A549 (cell line): ENCODE results near the gene EIF1AD. TPM values are rescaled to one million over a fixed set of nuclear protein-coding genes. Genes with fewer than 3 reads are reported as not detected.

Experiments used
- ATAC-seq, 2 experiments: fragments of 200-7000 bp in 1 of 2; fragments of >200 bp in 1 of 2; cut with Nextera tagmentation in 1 of 2; cut with Tn5 transposase in 1 of 2; 3 replicates each; pipeline versions ENCODE4 v1.8.0 to v1.9.1; 2018 to 2020; ENCODE audit warnings: mild to moderate bottlenecking in 1 of 2, moderate library complexity in 1 of 2
- CTCF ChIA-PET: fragments of 300-600 bp; sonication (Branson Sonifier 250); formaldehyde crosslinking; extraction: SDS; loops from one replicate; lab custom pipeline; 2021; ENCODE audit warnings: antibody characterized with exemption, inconsistent platforms; lab: Yijun Ruan, JAX
- POLR2A ChIA-PET: fragments of 350-600 bp; formaldehyde crosslinking; extraction: SDS; loops from one replicate; lab custom pipeline; 2021; ENCODE audit warnings: antibody characterized with exemption, inconsistent platforms; lab: Yijun Ruan, JAX
- DNase-seq, 2 experiments: peaks; one replicate each; pipeline versions ENCODE4 v3.0.0 to v3.0.0-alpha.2; 2011 to 2016; ENCODE audit warnings: low read depth in 1 of 2, low spot score in 1 of 2
- FAIRE-seq: peaks from 2 replicates; lab custom pipeline; 2011; peaks lifted over from hg19 to GRCh38; lab: Jason Lieb, UNC
- H3K27ac ChIP-seq, 2 experiments: fragments of >200 bp; sonication (Bioruptor Twin); formaldehyde crosslinking; 3 replicates each; pipeline ENCODE4 v1.5.1; 2016 to 2017
- H3K4me1 ChIP-seq: fragments of >200 bp; sonication (Bioruptor Twin); formaldehyde crosslinking; 3 replicates; pipeline ENCODE4 v1.6.1; 2016
- H3K4me2 ChIP-seq: fragments of >200 bp; sonication (Bioruptor Twin); formaldehyde crosslinking; 3 replicates; pipeline ENCODE4 v1.6.1; 2016
- H3K4me3 ChIP-seq: fragments of >200 bp; sonication (Bioruptor Twin); formaldehyde crosslinking; 3 replicates; pipeline ENCODE4 v1.5.1; 2016
- H3K9me3 ChIP-seq: fragments of >200 bp; sonication (Bioruptor Twin); formaldehyde crosslinking; 3 replicates; pipeline ENCODE4 v1.6.1; 2016
- CBX2 ChIP-seq: fragments of 200-600 bp; sonication (generic); IDR thresholded peaks from 2 replicates; pipeline ENCODE4 v1.6.1; 2016; ENCODE audit warnings: low read depth, mild to moderate bottlenecking, borderline replicate concordance
- CEBPB ChIP-seq, 2 experiments: fragments of >200 bp in 1 of 2; sonication (Bioruptor Twin) in 1 of 2; formaldehyde crosslinking in 1 of 2; IDR thresholded peaks; 2 replicates each; pipeline ENCODE4 v1.6.1; 2012 to 2016
- CHD4 ChIP-seq: fragments of 200-600 bp; sonication (generic); IDR thresholded peaks from 2 replicates; pipeline ENCODE4 v1.6.1; 2016; ENCODE audit warnings: antibody characterized with exemption, mild to moderate bottlenecking, borderline replicate concordance
- CTCF ChIP-seq: fragments of >200 bp; sonication (Bioruptor Twin); formaldehyde crosslinking; IDR thresholded peaks from 3 replicates; pipeline ENCODE4 v1.5.1; 2016
- EHF ChIP-seq: fragments of 250-450 bp; sonication (Bioruptor Pico); IDR thresholded peaks from 2 replicates; pipeline ENCODE4 v1.5.0; 2020; ENCODE audit warnings: mild to moderate bottlenecking
- EHMT2 ChIP-seq: fragments of 200-600 bp; sonication (generic); IDR thresholded peaks from 2 replicates; pipeline ENCODE4 v1.6.1; 2016; ENCODE audit warnings: antibody characterized with exemption, low read depth, mild to moderate bottlenecking, moderate library complexity
- ELK1 ChIP-seq: fragments of 150-350 bp; IDR thresholded peaks from 2 replicates; pipeline ENCODE4 v1.6.1; 2014; ENCODE audit warnings: low read depth, mild to moderate bottlenecking, low read length
- ESRRA ChIP-seq: fragments of 150-350 bp; IDR thresholded peaks from 2 replicates; pipeline ENCODE4 v1.6.1; 2014; ENCODE audit warnings: mild to moderate bottlenecking, low read length, borderline replicate concordance
- FOSL2 ChIP-seq, 2 experiments: fragments of 450-650 bp in 1 of 2; fragments of >200 bp in 1 of 2; sonication (Bioruptor Twin) in 1 of 2; formaldehyde crosslinking; IDR thresholded peaks; 2 replicates each; pipeline versions ENCODE4 v1.5.0 to v1.6.1; 2016 to 2020; ENCODE audit warnings: mild to moderate bottlenecking in 1 of 2, moderate library complexity in 1 of 2
- FOXS1 ChIP-seq: fragments of 250-450 bp; sonication (Bioruptor Pico); IDR thresholded peaks from 2 replicates; pipeline ENCODE4 v1.5.0; 2020; ENCODE audit warnings: mild to moderate bottlenecking, moderate library complexity
- HDAC2 ChIP-seq: fragments of 200-600 bp; sonication (generic); IDR thresholded peaks from 2 replicates; pipeline ENCODE4 v1.6.1; 2016
- HEYL ChIP-seq: fragments of 250-450 bp; sonication (Bioruptor Pico); IDR thresholded peaks from 2 replicates; pipeline ENCODE4 v1.8.0; 2021; ENCODE audit warnings: mild to moderate bottlenecking, moderate library complexity
- HMGXB4 ChIP-seq: fragments of 250-450 bp; sonication (Bioruptor Pico); IDR thresholded peaks from 2 replicates; pipeline ENCODE4 v1.5.0; 2021; ENCODE audit warnings: mild to moderate bottlenecking, moderate library complexity, borderline replicate concordance
- HOXA7 ChIP-seq: fragments of 250-450 bp; sonication (Bioruptor Pico); IDR thresholded peaks from 2 replicates; pipeline ENCODE4 v1.5.0; 2020; ENCODE audit warnings: mild to moderate bottlenecking, moderate library complexity
- JUNB ChIP-seq: fragments of >200 bp; sonication (Bioruptor Twin); formaldehyde crosslinking; IDR thresholded peaks from 2 replicates; pipeline ENCODE4 v1.6.1; 2016
- MAX ChIP-seq: IDR thresholded peaks from 2 replicates; pipeline ENCODE4 v1.6.1; 2012
- NPAS2 ChIP-seq: fragments of 250-450 bp; sonication (Bioruptor Pico); IDR thresholded peaks from 2 replicates; pipeline ENCODE4 v1.8.0; 2022; ENCODE audit warnings: mild to moderate bottlenecking, moderate library complexity, borderline replicate concordance
- PBX3 ChIP-seq: IDR thresholded peaks from 2 replicates; pipeline ENCODE4 v1.6.1; 2012
- RCOR1 ChIP-seq: fragments of 150-350 bp; IDR thresholded peaks from 2 replicates; pipeline ENCODE4 v1.6.1; 2014; ENCODE audit warnings: antibody characterized with exemption, low read length, low read depth
- RFX5 ChIP-seq: fragments of 450-650 bp; IDR thresholded peaks from 2 replicates; pipeline ENCODE4 v1.7.1; 2014; ENCODE audit warnings: antibody characterized with exemption, mild to moderate bottlenecking, moderate library complexity
- RNF2 ChIP-seq: fragments of 200-600 bp; sonication (generic); IDR thresholded peaks from 2 replicates; pipeline ENCODE4 v1.6.1; 2016; ENCODE audit warnings: low read depth, mild to moderate bottlenecking, antibody characterized with exemption, moderate library complexity, borderline replicate concordance
- TP53 ChIP-seq: fragments of 250-450 bp; sonication (Bioruptor Pico); IDR thresholded peaks from 2 replicates; pipeline ENCODE4 v1.5.0; 2021; ENCODE audit warnings: mild to moderate bottlenecking, moderate library complexity
- USF2 ChIP-seq: fragments of 450-650 bp; IDR thresholded peaks from 2 replicates; pipeline ENCODE4 v1.6.1; 2014; ENCODE audit warnings: antibody characterized with exemption
- ZC3H11A ChIP-seq: fragments of 450-650 bp; IDR thresholded peaks from 2 replicates; pipeline ENCODE4 v1.6.1; 2014; ENCODE audit warnings: antibody characterized with exemption, mild to moderate bottlenecking
- ZFP36 ChIP-seq: fragments of 450-650 bp; IDR thresholded peaks from 2 replicates; pipeline ENCODE4 v1.6.1; 2014; ENCODE audit warnings: borderline replicate concordance; ENCODE audit not compliant: partially characterized antibody
- ZNF302 ChIP-seq: fragments of 250-450 bp; sonication (Bioruptor Pico); IDR thresholded peaks from 2 replicates; pipeline ENCODE4 v1.9.0; 2021; ENCODE audit warnings: inconsistent platforms, mild to moderate bottlenecking, moderate library complexity
- ZSCAN20 ChIP-seq: fragments of 250-450 bp; sonication (Bioruptor Pico); IDR thresholded peaks from 2 replicates; pipeline ENCODE4 v1.8.0; 2022; ENCODE audit warnings: mild to moderate bottlenecking, moderate library complexity
- WGBS: methylation state at CpG from one replicate; pipeline ENCODE4 v1.1.6; 2017; ENCODE audit errors: missing lambda C conversion rate; 5-methylcytosine and 5-hydroxymethylcytosine counted together
- polyA plus RNA-seq, 4 experiments: library from polyadenylated mRNA; depleted of rRNA in 3 of 4; stranded (reverse); fragments of >200 nt; fragmentation: RNase III in 1 of 4; extraction: RNeasy Plus Mini Kit Qiagen cat#74134 plus additional on column Dnase treatment in 1 of 4; gene quantifications; 2 replicates in 3 of 4; 3 replicates in 1 of 4; pipeline ENCODE4 v1.2.3, GENCODE V29; 2011 to 2017

EIF1AD gene
- polyA plus RNA-seq, 2 of the 4 experiments (the other 2 are of a cell fraction): 38.6 to 41.0 TPM

GRCh38 chr11:66001942-66002647, at the start of gene EIF1AD, which contains the start of gene BANF1 (continued):
- TF ChIP-seq PBX3 (peak; percentile 55), RCOR1 (no peak)
- TF ChIP-seq, all 56 proteins: peak for 19

GRCh38 chr11:66051371-66051765, 49.4 kb upstream of the EIF1AD start:
- Histone ChIP-seq H3K4me2 (peak overlapping the region; percentile 90), H3K4me3 (peak overlapping the region; percentile 89), H3K4me1 (peaks cover 21% of the 10 kb centered on the region)
- no peak for ATAC-seq
- WGBS: 49% methylated on average over 12 of the region's 12 CpGs
- no peak for DNase-seq
- ChIA-PET CTCF (interaction anchor here (0.6 to 12.6 kb wide), 8 partner anchors 8 to 323 kb away, joined by 3 to 233 read pairs (median 4); partner anchors contain the start of gene PACS1), POLR2A (interaction anchor here (1.0 to 1.7 kb wide), 5 partner anchors 9 to 29 kb away, joined by 4 to 11 read pairs (median 6); partner anchors contain the start of gene PACS1)
- no peak for TF ChIP-seq EHMT2
- no peak for TF ChIP-seq ZNF302 (CRISPR knock-in tag)
- TF ChIP-seq ZC3H11A: no peak
- TF ChIP-seq CEBPB (IDR thresholded peaks at IDR 0.05): no peak
- no peak for TF ChIP-seq NPAS2 (CRISPR knock-in tag)
- no peak for TF ChIP-seq MAX
- TF ChIP-seq HDAC2: no peak
- no peak for TF ChIP-seq ZSCAN20 (CRISPR knock-in tag)
- TF ChIP-seq ZFP36: no peak
- no peak for TF ChIP-seq CTCF
- no peak for TF ChIP-seq HOXA7 (CRISPR knock-in tag)
- no peak for TF ChIP-seq RNF2
- no peak for TF ChIP-seq CHD4
- TF ChIP-seq ESRRA: no peak
- TF ChIP-seq FOSL2 (IDR thresholded peaks at IDR 0.05): no peak
- no peak for TF ChIP-seq FOSL2 (CRISPR knock-in tag; IDR thresholded peaks at IDR 0.05)
- no peak for TF ChIP-seq JUNB
- TF ChIP-seq, all 56 proteins: peak for 0
- no peak for FAIRE-seq
- no peaks in the 10 kb centered on the region for H3K9me3 ChIP-seq
- H3K27ac ChIP-seq: peak overlapping the region; percentile 88 to 90

- ChIA-PET CTCF (interaction anchor here (0.6 to 12.6 kb wide), 8 partner anchors 8 to 339 kb away, joined by 3 to 233 read pairs (median 4); partner anchors contain the start of genes KAT5 and PACS1), POLR2A (interaction anchor here (0.7 to 0.9 kb wide), 2 partner anchors 339 to 1005 kb away, joined by 4 to 5 read pairs; no protein-coding TSS in a partner anchor)
- TF ChIP-seq HEYL (CRISPR knock-in tag) (no peak), RFX5 (no peak), EHF (CRISPR knock-in tag) (no peak), CBX2 (no peak), FOXS1 (CRISPR knock-in tag) (no peak), HDAC2 (no peak), ZFP36 (no peak), TP53 (CRISPR knock-in tag) (no peak), USF2 (no peak), HMGXB4 (CRISPR knock-in tag) (no peak), ELK1 (no peak), HOXA7 (CRISPR knock-in tag) (no peak)
Measured at GRCh38 chr11:66050581-66051231, 48.7 kb upstream of the EIF1AD start.

More at GRCh38 chr11:66050581-66051231, 48.7 kb upstream of the EIF1AD start:
- Histone ChIP-seq H3K9me3 (no peaks in the 10 kb centered on the region), H3K27ac (peak overlapping the region; percentile 88 to 90), H3K4me3 (no peak overlapping the region), H3K4me2 (peak overlapping the region; percentile 90), H3K4me1 (peaks cover 21% of the 10 kb centered on the region)
- 91% methylated on average over 5 of the region's 5 CpGs for WGBS
- FAIRE-seq (no peak), DNase-seq (peak in 1 of 2 experiments; percentile 38), ATAC-seq (no peak)
